ENCODE results near the gene RNF8. TPM values are rescaled to one million over a fixed set of nuclear protein-coding genes. Genes with fewer than 3 reads are reported as not detected.

The RNF8 gene
- total and polyA plus RNA-seq, 10 donors = 8.0 to 15.6 (median 13.1) TPM

DNA sequence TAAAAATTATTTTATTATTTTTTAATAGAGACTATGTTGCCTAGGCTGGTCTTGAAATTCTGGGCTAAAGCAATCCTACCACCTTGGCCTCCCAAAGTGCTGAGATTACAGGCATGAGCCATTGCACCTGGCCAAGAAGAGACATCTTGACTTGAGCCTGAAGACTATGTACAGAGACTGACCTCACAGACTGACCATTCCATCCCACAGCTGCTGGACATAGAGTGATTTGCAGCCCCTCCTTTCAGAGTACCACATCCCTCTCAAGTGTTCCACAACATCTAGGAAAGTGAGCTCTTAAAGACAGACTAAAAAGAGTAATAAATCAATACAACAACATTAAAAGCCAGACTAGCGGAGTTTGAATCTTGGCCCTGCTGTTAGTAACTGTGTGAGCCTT, 39.0 kb downstream of the RNF8 start:
- H3K27ac ChIP-seq = no peak overlapping the region
- peaks cover 0 to 78% (median 40%) of the 10 kb centered on the region in 6 donors for H3K36me3 ChIP-seq
- 89 to 100% (median 95%) methylated on average over 1 of the region's 1 CpG for WGBS, 5 donors
- intact Hi-C loops (cut with DNase I; ENCODE audit: low total_unique reads) = no loop called here
- no peak for DNase-seq
- peaks cover 0 to 3% (median 0%) of the 10 kb centered on the region in 6 donors for H3K4me1 ChIP-seq
- no peaks in the 10 kb centered on the region for H3K9me3 ChIP-seq
- H3K27me3 ChIP-seq (replicated peaks in 1 of 7) = no peaks in the 10 kb centered on the region
- TF ChIP-seq, protein P1, sequence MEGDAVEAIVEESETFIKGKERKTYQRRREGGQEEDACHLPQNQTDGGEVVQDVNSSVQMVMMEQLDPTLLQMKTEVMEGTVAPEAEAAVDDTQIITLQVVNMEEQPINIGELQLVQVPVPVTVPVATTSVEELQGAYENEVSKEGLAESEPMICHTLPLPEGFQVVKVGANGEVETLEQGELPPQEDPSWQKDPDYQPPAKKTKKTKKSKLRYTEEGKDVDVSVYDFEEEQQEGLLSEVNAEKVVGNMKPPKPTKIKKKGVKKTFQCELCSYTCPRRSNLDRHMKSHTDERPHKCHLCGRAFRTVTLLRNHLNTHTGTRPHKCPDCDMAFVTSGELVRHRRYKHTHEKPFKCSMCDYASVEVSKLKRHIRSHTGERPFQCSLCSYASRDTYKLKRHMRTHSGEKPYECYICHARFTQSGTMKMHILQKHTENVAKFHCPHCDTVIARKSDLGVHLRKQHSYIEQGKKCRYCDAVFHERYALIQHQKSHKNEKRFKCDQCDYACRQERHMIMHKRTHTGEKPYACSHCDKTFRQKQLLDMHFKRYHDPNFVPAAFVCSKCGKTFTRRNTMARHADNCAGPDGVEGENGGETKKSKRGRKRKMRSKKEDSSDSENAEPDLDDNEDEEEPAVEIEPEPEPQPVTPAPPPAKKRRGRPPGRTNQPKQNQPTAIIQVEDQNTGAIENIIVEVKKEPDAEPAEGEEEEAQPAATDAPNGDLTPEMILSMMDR (IDR thresholded peaks at IDR 0.05 in 8 of 11, conservative IDR thresholded peaks at IDR 0.05 in 3 of 11) = no peak
- TF ChIP-seq POLR2AphosphoS5 (IDR thresholded peaks at IDR 0.05) (no peak), POLR2A (IDR thresholded peaks at IDR 0.05) (no peak)
- no peak overlapping the region for H3K4me3 ChIP-seq

DNA sequence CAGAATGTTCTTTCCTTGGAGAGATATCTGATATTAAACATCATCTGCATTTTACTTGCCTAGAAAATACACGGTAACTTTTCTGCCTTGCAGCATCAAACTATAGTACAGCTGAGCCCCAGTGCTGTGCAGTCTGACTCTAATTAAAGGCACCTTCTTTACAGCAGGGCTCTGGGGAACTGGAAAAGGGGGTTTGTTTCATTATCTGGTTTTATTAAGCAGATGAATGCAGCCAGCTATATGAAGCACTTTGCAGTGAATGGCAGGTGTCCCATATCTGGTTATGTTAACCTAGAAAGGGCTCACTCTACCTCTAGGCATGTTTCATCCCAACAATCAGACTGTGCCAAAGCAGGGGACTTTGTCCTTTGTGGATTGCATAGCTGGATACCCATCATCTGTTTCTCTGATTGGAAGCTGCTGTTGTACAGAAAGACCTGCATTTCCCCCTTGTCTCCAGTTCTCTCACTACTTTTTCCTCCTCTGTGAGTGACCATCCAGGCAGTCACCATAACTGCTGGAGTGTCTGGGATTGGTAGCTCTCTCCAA, 39.7 kb downstream of the RNF8 start:
- 87 to 98% (median 92%) methylated on average over 1 of the region's 1 CpG for WGBS, 5 donors
- no peak overlapping the region for H3K4me3 ChIP-seq

GRCh38 chr6:37396571-37397180, 42.9 kb downstream of the RNF8 start:
- peaks cover 0 to 5% (median 0%) of the 10 kb centered on the region in 6 donors for H3K4me1 ChIP-seq
- H3K36me3 ChIP-seq = peaks cover 0 to 39% (median 12%) of the 10 kb centered on the region in 6 donors
- no peak for DNase-seq
- no peak for TF ChIP-seq POLR2A (IDR thresholded peaks at IDR 0.05)
- TF ChIP-seq, protein P1 (IDR thresholded peaks at IDR 0.05 in 8 of 11, conservative IDR thresholded peaks at IDR 0.05 in 3 of 11) = no peak
- no peak for TF ChIP-seq POLR2AphosphoS5 (IDR thresholded peaks at IDR 0.05)
- WGBS, 5 donors = 77 to 88% (median 81%) methylated on average over 4 of the region's 4 CpGs
- intact Hi-C loops (cut with DNase I; ENCODE audit: low total_unique reads) = no loop called here
- no peaks in the 10 kb centered on the region for H3K9me3 ChIP-seq
- no peaks in the 10 kb centered on the region for H3K27me3 ChIP-seq (replicated peaks in 1 of 7)
- no peak overlapping the region for H3K4me3 ChIP-seq
- H3K27ac ChIP-seq = no peak overlapping the region

More for the DNA sequence above, 39.7 kb downstream of the RNF8 start:
- intact Hi-C loops (cut with DNase I; ENCODE audit: low total_unique reads) = no loop called here
- no peak for DNase-seq
- no peaks in the 10 kb centered on the region for H3K27me3 ChIP-seq (replicated peaks in 1 of 7)
- H3K9me3 ChIP-seq = no peaks in the 10 kb centered on the region
- peaks cover 0 to 5% (median 0%) of the 10 kb centered on the region in 6 donors for H3K4me1 ChIP-seq
- TF ChIP-seq POLR2AphosphoS5 (IDR thresholded peaks at IDR 0.05) (no peak), POLR2A (IDR thresholded peaks at IDR 0.05) (no peak)
- TF ChIP-seq, protein P1 (IDR thresholded peaks at IDR 0.05 in 8 of 11, conservative IDR thresholded peaks at IDR 0.05 in 3 of 11) = no peak
- H3K36me3 ChIP-seq = peaks cover 0 to 71% (median 37%) of the 10 kb centered on the region in 6 donors
- no peak overlapping the region for H3K27ac ChIP-seq

DNA sequence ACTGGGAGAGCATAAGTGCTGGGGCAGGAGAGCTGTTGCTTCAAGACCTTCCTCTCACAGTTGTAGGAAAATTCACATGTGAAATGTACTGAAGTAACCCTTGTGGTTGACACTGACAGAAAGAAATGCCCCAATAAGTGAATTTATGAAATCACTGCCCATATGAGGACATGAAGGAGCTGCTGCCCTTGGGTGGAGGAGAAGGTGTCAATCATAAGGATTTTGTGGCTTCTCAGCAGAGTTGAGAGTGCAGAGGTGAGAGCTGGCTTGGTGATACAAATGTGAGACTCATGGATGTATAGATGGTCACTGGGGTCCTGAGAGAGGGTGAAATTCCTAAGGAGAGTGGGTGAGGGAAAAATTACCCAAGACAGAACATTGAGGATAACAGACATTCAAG, 45.3 kb downstream of the RNF8 start:
- intact Hi-C loops (cut with DNase I; ENCODE audit: low total_unique reads) = no loop called here
- H3K27me3 ChIP-seq (replicated peaks in 1 of 7) = no peaks in the 10 kb centered on the region
- peaks cover 0 to 5% (median 0%) of the 10 kb centered on the region in 6 donors for H3K4me1 ChIP-seq
- TF ChIP-seq, protein P1 (IDR thresholded peaks at IDR 0.05 in 8 of 11, conservative IDR thresholded peaks at IDR 0.05 in 3 of 11) = no peak
- TF ChIP-seq POLR2AphosphoS5 (IDR thresholded peaks at IDR 0.05) = no peak
- TF ChIP-seq POLR2A (IDR thresholded peaks at IDR 0.05) = no peak
- no peak for DNase-seq
- H3K27ac ChIP-seq = no peak overlapping the region
- peaks cover 0 to 15% (median 0%) of the 10 kb centered on the region in 6 donors for H3K36me3 ChIP-seq
- no peak overlapping the region for H3K4me3 ChIP-seq
- H3K9me3 ChIP-seq = no peaks in the 10 kb centered on the region
